Measurements from ENCODE around the gene THRA. TPM values are rescaled to one million over a fixed set of nuclear protein-coding genes. Genes with fewer than 3 reads are reported as not detected.

Gene THRA
- polyA plus RNA-seq, 10 donors, result 53.4 to 69.2 (median 63.8) TPM

GRCh38 chr17:40025559-40025958 lies 37.2 kb upstream of the THRA start:
- DNase-seq, result no peak

GRCh38 chr17:40025991-40026815 lies 36.6 kb upstream of the THRA start:
- no peak for DNase-seq

GRCh38 chr17:40026816-40027613 lies 35.8 kb upstream of the THRA start:
- peak; percentile 78 to 90 (median 87) for DNase-seq

- peak in 1 of 3 donors; percentile 25 for DNase-seq
These were observed 35.2 kb upstream of the THRA start for GRCh38 chr17:40027614-40028012.

- no peak for DNase-seq
These were observed 34.2 kb upstream of the THRA start for GRCh38 chr17:40028595-40028994.

GRCh38 chr17:40031706-40032105 lies 31.1 kb upstream of the THRA start:
- DNase-seq, result no peak

- DNase-seq, result no peak
These were observed 30.1 kb upstream of the THRA start for GRCh38 chr17:40032322-40033320.

GRCh38 chr17:40033339-40033738 lies 29.4 kb upstream of the THRA start:
- no peak for DNase-seq

GRCh38 chr17:40034426-40035161 lies 28.2 kb upstream of the THRA start:
- DNase-seq, result no peak

- DNase-seq, result peak in 1 of 3 donors; percentile 60
These were observed 27.6 kb upstream of the THRA start for GRCh38 chr17:40035162-40035559.

- DNase-seq, result peak; percentile 81 to 93 (median 92)
These were observed 23.8 kb upstream of the THRA start for GRCh38 chr17:40038882-40039513.

GRCh38 chr17:40041196-40041595 lies 21.6 kb upstream of the THRA start:
- DNase-seq, result no peak

GRCh38 chr17:40056379-40057015 lies 6.3 kb upstream of the THRA start:
- no peak for DNase-seq

- peak in 1 of 3 donors; percentile 81 for DNase-seq
These were observed 4.5 kb upstream of the THRA start for GRCh38 chr17:40058186-40058784.

- DNase-seq, result no peak
These were observed 3.9 kb upstream of the THRA start for GRCh38 chr17:40058865-40059264.

GRCh38 chr17:40059729-40060475 lies 2.9 kb upstream of the THRA start:
- no peak for DNase-seq

GRCh38 chr17:40060887-40061608 lies 1.7 kb upstream of the THRA start:
- no peak for DNase-seq

- DNase-seq, result no peak
These were observed 1.1 kb upstream of the THRA start for GRCh38 chr17:40061609-40062038.
